PFSK-1 (cell line): ENCODE data around the gene EXOC6B.

Source experiments
- FOXP2 ChIP-seq: optimal IDR thresholded peaks from 2 replicates; pipeline ENCODE3; 2011; ENCODE audit warnings: borderline replicate concordance, control low read depth, inconsistent platforms; ENCODE audit not compliant: insufficient read depth; ENCODE audit errors: extremely low read length, extremely low read depth
- POLR2AphosphoS5 ChIP-seq: IDR thresholded peaks from 2 replicates; pipeline ENCODE4 v1.6.1; 2012; ENCODE audit warnings: low read depth, mild to moderate bottlenecking, control low read depth, low read length, moderate library complexity
- REST ChIP-seq, 2 experiments: IDR thresholded peaks; 2 replicates each; pipeline versions ENCODE4 v1.6.1 to v1.8.0; 2011 to 2012; ENCODE audit warnings: low read depth in 2 of 2, low read length in 2 of 2, control low read depth in 1 of 2, inconsistent platforms in 1 of 2, mild to moderate bottlenecking in 1 of 2, moderate library complexity in 1 of 2; ENCODE audit not compliant: insufficient read depth in 1 of 2
- SIN3A ChIP-seq: IDR thresholded peaks from 2 replicates; pipeline ENCODE4 v1.6.1; 2012; ENCODE audit warnings: mild to moderate bottlenecking, low read length, moderate library complexity, borderline replicate concordance; ENCODE audit not compliant: insufficient read depth
- TAF1 ChIP-seq: IDR thresholded peaks from 2 replicates; pipeline ENCODE4 v1.6.1; 2012; ENCODE audit warnings: low read length, control low read depth, borderline replicate concordance; ENCODE audit not compliant: insufficient read depth

Gene EXOC6B

GRCh38 chr2:72141032-72141645 lies 684.7 kb downstream of the EXOC6B start:
- no peak for TF ChIP-seq FOXP2
- TF ChIP-seq SIN3A: no peak
- TF ChIP-seq POLR2AphosphoS5: no peak
- no peak for TF ChIP-seq TAF1
- no peak for TF ChIP-seq REST (IDR thresholded peaks at IDR 0.05; ENCODE audit: insufficient read depth in 1 of 2, low read depth in 2 of 2, low read length in 2 of 2)

GRCh38 chr2:72140621-72140960 lies 685.2 kb downstream of the EXOC6B start:
- TF ChIP-seq FOXP2 (no peak), REST (IDR thresholded peaks at IDR 0.05; ENCODE audit: insufficient read depth in 1 of 2, low read depth in 2 of 2, low read length in 2 of 2) (no peak), SIN3A (no peak), TAF1 (no peak), POLR2AphosphoS5 (no peak)

GRCh38 chr2:72139874-72140620 lies 685.8 kb downstream of the EXOC6B start:
- TF ChIP-seq SIN3A: no peak
- TF ChIP-seq POLR2AphosphoS5: no peak
- TF ChIP-seq REST (IDR thresholded peaks at IDR 0.05; ENCODE audit: insufficient read depth in 1 of 2, low read depth in 2 of 2, low read length in 2 of 2): no peak

- TF ChIP-seq TAF1: no peak
- TF ChIP-seq POLR2AphosphoS5: no peak
- TF ChIP-seq SIN3A: no peak
- no peak for TF ChIP-seq FOXP2
- TF ChIP-seq REST (IDR thresholded peaks at IDR 0.05; ENCODE audit: insufficient read depth in 1 of 2, low read depth in 2 of 2, low read length in 2 of 2): no peak
Observed at GRCh38 chr2:72139471-72139873, 686.4 kb downstream of the EXOC6B start.
